HUES6 (cell line): ENCODE measurements around the gene RSAD2.

Experiments used
- H3K27ac ChIP-seq: 2 replicates; pipeline ENCODE4 v1.7.0; 2013; ENCODE audit warnings: low read depth, mild to moderate bottlenecking, low read length, inconsistent platforms
- H3K27me3 ChIP-seq: 2 replicates; pipeline ENCODE4 v1.6.1; 2013; ENCODE audit warnings: low read length; ENCODE audit not compliant: control insufficient read depth, insufficient read depth
- H3K36me3 ChIP-seq: 2 replicates; pipeline ENCODE4 v1.6.1; 2013; ENCODE audit warnings: low read length; ENCODE audit not compliant: control insufficient read depth, insufficient read depth
- H3K4me1 ChIP-seq: 2 replicates; pipeline ENCODE4 v1.6.1; 2013; ENCODE audit warnings: low read length; ENCODE audit not compliant: control insufficient read depth, insufficient read depth
- H3K4me3 ChIP-seq: 2 replicates; pipeline ENCODE4 v1.5.1; 2013; ENCODE audit warnings: low read depth, low read length
- H3K9ac ChIP-seq: one replicate; pipeline ENCODE4 v1.6.1; 2013; ENCODE audit warnings: mild to moderate bottlenecking, low read length
- H3K9me3 ChIP-seq: 2 replicates; pipeline ENCODE4 v1.6.1; 2013; ENCODE audit warnings: low read depth, low read length; ENCODE audit not compliant: control insufficient read depth, insufficient read depth

Gene RSAD2

DNA sequence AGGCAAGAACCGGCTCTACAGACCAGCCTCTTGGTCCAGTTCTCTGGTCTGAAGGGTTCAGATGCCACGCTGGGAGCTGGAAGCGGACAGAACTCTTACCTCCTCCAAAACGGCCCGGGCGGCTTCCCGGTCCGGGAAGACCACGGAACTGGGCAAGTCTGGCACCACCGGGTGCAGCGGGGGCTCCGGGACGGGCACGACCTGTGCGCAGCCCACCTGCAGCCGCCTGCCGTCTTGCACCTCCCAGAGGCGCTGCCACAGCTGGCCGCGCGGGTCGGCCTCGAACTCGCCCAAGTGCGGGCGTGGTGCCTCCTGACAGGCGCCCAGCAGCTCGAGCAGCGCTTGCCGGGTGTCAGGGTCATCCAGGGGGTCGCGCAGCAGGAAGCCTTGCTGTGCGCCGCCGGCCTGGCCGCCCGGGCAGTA, 12.6 kb upstream of the RSAD2 start:
- Histone ChIP-seq H3K9ac (peak overlapping the region; percentile 17), H3K9me3 (peaks cover 16% of the 10 kb centered on the region), H3K4me3 (peak overlapping the region; percentile 68), H3K27me3 (peaks cover 59% of the 10 kb centered on the region), H3K27ac (no peak overlapping the region), H3K36me3 (no peaks in the 10 kb centered on the region), H3K4me1 (no peaks in the 10 kb centered on the region)

DNA sequence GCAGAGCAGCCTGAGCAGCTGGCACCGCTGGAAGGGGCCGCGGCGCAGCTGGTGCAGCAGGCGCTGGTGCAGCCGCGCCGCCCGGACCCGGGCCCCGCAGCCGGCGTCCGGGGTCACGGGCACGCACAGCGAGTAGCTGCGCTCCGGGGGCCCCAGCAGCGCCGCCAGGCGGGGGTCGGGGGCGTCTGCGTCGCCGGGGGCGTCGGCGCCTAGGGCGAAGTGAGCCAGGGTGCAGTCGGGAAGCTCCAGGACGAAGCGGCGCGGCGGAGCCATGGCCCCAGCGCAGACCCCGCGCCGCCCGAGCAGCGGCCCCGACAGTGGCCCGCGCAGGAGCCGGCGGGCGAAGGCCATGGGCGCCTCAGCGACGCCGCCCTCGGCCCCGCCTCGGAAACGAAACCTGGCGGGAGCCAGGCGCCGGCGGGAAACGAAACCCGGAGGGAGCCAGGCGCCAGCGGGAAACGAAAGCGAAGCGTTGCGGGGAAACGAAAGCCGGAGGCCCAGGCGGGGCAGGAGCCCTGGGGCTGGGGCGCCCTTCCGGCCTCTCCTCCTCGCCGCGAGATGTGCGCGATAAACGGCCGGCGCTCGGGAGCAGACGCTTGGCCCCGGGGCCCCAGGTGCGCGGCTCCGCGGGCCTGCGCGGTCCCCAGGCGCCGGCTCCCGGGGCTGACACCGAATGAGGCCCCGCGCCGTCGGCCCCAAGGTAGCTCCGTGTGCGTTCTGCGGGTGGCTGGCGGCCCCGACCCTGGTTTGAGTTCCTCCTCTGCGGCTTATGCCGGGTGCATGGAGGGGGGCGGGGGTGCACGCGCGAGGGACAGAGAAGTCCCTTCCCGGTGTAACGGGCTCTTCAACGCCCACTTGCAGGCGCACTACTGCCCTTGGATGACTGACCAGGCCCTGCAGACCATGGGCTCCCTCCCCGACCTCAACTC, 12.0 kb upstream of the RSAD2 start, which contains the start of gene CMPK2:
TSS of gene CMPK2 (minus strand) at position 562 of the 929 bp plus-strand sequence. CDS start at position 351, 211 bp downstream.
- no peaks in the 10 kb centered on the region for H3K36me3 ChIP-seq
- peaks cover 59% of the 10 kb centered on the region for H3K27me3 ChIP-seq
- H3K9me3 ChIP-seq = peaks cover 10% of the 10 kb centered on the region
- no peaks in the 10 kb centered on the region for H3K4me1 ChIP-seq
- no peak within 1 kb of the TSS for H3K27ac ChIP-seq
- peak within 1 kb of the TSS; percentile 72 for H3K9ac ChIP-seq
- H3K4me3 ChIP-seq = peak within 1 kb of the TSS; percentile 68

DNA sequence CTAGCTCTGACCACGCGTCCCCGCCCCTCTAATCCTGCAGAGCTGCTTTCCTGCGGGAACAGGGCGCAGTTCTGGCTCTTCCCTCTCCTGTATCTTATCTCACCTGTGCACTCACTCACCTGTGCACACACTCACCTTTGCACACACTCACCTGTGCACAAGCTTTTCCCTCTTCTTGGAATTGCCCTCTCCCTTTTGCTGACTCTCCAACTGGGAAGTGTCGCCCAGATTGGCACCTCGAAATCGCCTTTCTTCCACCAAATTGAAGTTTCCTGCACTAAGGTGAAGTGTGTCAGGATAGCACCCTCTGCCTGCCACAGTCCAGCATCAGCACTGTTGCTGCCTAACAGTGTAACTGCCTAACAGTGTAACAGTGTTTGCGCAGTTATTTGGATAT, 11.3 kb upstream of the RSAD2 start:
- Histone ChIP-seq H3K9ac (peak overlapping the region; percentile 72), H3K36me3 (no peaks in the 10 kb centered on the region), H3K4me1 (no peaks in the 10 kb centered on the region), H3K9me3 (peaks cover 4% of the 10 kb centered on the region; the same call in 1 of the 2 replicates), H3K27ac (no peak overlapping the region), H3K4me3 (peak overlapping the region; percentile 68), H3K27me3 (peaks cover 61% of the 10 kb centered on the region)

DNA sequence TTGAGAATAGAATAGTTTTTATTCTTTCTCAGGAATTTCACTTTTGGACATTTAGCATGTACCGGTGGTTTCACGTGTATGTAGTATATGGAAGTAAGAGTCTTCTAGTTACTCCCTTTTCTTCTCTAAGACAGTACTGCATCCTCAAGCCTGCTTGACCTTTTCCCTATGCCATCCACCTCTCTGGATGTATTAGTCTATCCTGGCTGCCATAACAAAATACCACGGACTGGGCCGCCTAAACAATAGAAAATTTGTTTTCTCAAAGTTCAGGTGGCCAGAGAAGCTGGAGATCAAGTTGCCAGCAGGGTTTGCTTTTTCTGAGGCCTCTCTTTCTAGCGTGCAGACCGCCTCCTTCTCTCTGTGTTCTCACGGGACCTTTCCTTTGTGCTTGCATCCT, 10.6 kb upstream of the RSAD2 start:
- no peak overlapping the region for H3K4me3 ChIP-seq
- peaks cover 61% of the 10 kb centered on the region for H3K27me3 ChIP-seq
- H3K9me3 ChIP-seq = no peaks in the 10 kb centered on the region
- no peaks in the 10 kb centered on the region for H3K36me3 ChIP-seq
- H3K27ac ChIP-seq = no peak overlapping the region
- H3K9ac ChIP-seq = no peak overlapping the region
- H3K4me1 ChIP-seq = no peaks in the 10 kb centered on the region

DNA sequence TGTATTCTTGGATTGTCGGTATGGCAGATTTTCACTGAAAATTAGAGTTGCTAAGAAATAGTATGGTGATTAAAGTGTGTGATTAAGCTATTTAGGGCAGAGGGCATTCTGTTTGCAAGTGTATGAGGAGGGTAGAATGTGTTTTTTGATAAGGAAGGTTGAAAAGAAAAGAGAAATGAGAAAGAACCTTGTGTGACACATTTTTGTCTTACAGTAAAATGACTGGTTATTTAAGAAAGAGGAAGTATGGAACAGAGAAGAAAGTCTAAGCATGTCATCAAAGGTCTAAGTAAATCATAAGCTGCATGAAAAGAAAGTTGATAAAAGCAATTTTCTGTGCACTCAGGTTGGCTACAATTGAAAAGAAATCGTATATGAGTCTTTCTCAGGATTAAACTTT, 5.2 kb upstream of the RSAD2 start:
- Histone ChIP-seq H3K9ac (no peak overlapping the region), H3K9me3 (0 out of 2 replicates have a peak, but pooled peaks cover 3% of the 10 kb centered on the region), H3K4me3 (no peak overlapping the region), H3K36me3 (no peaks in the 10 kb centered on the region), H3K4me1 (no peaks in the 10 kb centered on the region), H3K27ac (no peak overlapping the region), H3K27me3 (peaks cover 11% of the 10 kb centered on the region)

DNA sequence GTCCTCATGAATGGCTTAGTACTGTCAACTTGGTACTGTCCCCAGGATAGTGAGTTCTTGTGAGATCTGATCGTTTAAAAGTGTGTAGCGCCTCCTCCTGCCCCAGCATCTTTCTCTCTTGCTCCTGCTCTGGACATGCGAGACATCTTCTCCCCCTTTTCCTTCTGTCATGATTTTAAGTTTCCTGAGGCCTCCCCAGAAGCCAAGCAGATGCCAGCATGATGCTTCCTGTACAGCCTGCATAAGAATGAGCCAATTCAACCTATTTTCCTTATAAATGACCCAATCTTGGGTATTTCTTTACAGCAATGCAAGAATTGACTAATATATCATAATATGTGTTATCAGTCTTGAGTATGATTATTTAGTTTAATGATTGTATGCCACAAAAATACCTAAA, 3.5 kb upstream of the RSAD2 start:
- Histone ChIP-seq H3K4me3 (no peak overlapping the region), H3K9ac (no peak overlapping the region), H3K4me1 (no peaks in the 10 kb centered on the region), H3K27ac (no peak overlapping the region), H3K27me3 (0 out of 2 replicates have a peak, but pooled peaks cover 2% of the 10 kb centered on the region), H3K36me3 (no peaks in the 10 kb centered on the region), H3K9me3 (peaks cover 3% of the 10 kb centered on the region; the same call in 1 of the 2 replicates)

DNA sequence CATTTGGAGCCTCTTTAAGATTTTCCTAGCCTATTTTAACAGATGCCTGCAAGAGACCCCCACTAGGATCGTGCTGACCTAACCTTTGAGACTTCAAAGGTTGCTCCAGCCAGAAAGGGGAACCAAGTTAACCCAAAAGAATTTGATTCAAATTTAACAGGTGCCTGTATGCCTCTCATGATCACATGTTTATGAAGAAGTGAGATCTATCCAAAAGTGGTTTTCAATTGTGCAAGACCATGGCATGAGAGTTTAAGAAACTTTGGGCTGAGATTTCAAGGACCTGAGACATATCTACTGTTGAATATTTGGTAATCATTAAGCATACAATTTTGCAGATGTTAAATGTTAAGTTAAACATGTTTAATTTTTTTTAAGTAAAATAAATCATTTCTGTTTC, 1.3 kb upstream of the RSAD2 start:
- Histone ChIP-seq H3K9me3 (peaks cover 11% of the 10 kb centered on the region), H3K4me3 (no peak overlapping the region), H3K9ac (no peak overlapping the region), H3K27me3 (no peaks in the 10 kb centered on the region), H3K27ac (no peak overlapping the region), H3K4me1 (no peaks in the 10 kb centered on the region), H3K36me3 (no peaks in the 10 kb centered on the region)

DNA sequence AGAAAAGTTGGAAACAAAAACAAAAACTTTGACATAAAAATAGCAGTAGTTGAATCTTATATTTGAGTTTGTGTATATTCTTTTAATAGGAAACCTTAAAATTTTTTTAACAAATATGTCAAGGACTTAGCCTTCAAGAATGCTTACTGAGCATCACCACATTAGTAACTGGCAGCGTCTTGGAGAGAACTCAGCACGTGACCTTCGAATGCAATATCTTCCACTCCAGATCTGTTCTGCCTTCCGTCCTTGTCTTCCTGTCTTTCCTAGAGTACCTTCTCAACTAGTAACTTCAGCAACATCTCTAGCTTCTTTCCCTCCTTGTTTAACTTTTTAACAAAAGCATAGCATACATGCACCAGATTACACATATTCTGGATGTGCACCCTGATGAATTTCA, 972 bp downstream of the RSAD2 start:
- no peak overlapping the region for H3K4me3 ChIP-seq
- H3K27ac ChIP-seq = no peak overlapping the region
- H3K9me3 ChIP-seq = peaks cover 11% of the 10 kb centered on the region
- no peaks in the 10 kb centered on the region for H3K36me3 ChIP-seq
- H3K27me3 ChIP-seq = no peaks in the 10 kb centered on the region
- no peak overlapping the region for H3K9ac ChIP-seq
- no peaks in the 10 kb centered on the region for H3K4me1 ChIP-seq

DNA sequence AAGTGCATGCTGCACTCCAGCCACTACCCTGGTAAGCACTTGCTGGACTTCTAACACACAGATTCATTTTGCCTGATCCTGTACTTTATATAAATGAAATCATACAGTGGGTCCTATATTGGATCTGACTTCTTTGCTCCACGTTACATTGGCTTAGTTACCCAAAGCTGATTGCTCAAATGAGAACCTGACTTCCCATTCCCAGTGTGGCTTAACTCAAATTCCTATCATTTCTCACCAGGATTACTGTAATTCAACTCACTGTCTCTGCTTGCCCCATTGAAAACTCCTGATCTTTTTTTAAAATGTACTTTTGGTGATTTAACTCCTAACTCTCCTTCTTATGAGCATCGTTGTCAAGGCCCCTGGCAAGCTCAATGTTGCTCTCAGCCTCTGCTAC, 1.4 kb downstream of the RSAD2 start:
- Histone ChIP-seq H3K9me3 (peaks cover 8% of the 10 kb centered on the region), H3K27me3 (no peaks in the 10 kb centered on the region)

DNA sequence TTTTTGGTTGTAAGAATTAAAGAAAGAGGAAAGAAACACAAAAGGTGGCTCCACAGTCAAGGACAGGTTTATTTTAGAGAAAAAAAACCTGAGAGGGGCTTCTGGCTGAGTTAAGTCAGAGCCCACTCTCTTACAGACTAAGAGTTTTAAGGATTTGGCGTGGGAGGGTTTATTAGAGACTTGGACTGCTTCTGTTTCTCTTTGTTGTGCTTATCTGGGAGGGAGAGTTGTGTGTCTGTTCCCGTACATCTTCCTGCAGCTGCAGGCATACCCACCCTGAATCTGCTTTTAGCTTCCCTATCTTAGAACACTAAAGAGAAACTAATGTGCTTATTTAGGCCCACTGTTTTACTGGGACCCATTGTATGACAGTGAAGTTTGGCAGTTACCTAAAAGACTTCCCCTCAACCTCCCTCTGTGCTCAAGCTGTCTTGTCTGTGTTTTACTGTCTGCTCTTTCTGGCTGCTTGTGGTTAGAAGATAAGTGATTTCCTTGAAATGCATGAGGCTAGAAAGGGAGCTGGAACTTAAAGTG, 2.7 kb downstream of the RSAD2 start:
- Histone ChIP-seq H3K4me1 (no peaks in the 10 kb centered on the region), H3K36me3 (no peaks in the 10 kb centered on the region), H3K27me3 (no peaks in the 10 kb centered on the region), H3K27ac (no peak overlapping the region), H3K4me3 (no peak overlapping the region), H3K9me3 (peaks cover 8% of the 10 kb centered on the region), H3K9ac (no peak overlapping the region)

More for the DNA sequence above, 1.4 kb downstream of the RSAD2 start:
- Histone ChIP-seq H3K9ac (no peak overlapping the region), H3K36me3 (no peaks in the 10 kb centered on the region), H3K4me1 (no peaks in the 10 kb centered on the region), H3K4me3 (no peak overlapping the region), H3K27ac (no peak overlapping the region)

DNA sequence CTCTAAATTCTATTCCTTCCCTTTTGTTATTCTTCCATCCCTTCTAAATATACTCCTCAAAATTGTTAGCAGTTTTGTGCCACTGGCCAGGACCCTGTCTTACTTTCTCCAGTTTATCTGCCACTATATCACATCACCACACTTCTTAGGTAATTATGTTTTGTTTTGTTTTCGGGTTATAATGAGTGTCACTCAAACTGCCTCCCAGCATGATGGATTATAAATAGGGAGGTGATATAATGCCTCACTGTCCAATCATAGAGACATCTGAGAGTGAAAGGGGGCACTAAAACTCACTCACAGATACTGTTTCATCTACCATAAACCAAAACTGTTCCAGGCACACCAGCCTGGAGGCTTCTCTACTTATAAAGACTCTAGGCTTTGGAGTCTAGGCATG, 3.5 kb downstream of the RSAD2 start:
- H3K4me1 ChIP-seq = no peaks in the 10 kb centered on the region
- H3K9ac ChIP-seq = no peak overlapping the region
- no peaks in the 10 kb centered on the region for H3K36me3 ChIP-seq
- H3K4me3 ChIP-seq = no peak overlapping the region
- H3K27ac ChIP-seq = no peak overlapping the region
- H3K27me3 ChIP-seq = no peaks in the 10 kb centered on the region
- peaks cover 8% of the 10 kb centered on the region for H3K9me3 ChIP-seq
